ENCODE results near the gene USP6NL.
A peak's percentile ranks its signal among the peaks of the same experiment; 100 is the strongest.

The USP6NL gene

DNA sequence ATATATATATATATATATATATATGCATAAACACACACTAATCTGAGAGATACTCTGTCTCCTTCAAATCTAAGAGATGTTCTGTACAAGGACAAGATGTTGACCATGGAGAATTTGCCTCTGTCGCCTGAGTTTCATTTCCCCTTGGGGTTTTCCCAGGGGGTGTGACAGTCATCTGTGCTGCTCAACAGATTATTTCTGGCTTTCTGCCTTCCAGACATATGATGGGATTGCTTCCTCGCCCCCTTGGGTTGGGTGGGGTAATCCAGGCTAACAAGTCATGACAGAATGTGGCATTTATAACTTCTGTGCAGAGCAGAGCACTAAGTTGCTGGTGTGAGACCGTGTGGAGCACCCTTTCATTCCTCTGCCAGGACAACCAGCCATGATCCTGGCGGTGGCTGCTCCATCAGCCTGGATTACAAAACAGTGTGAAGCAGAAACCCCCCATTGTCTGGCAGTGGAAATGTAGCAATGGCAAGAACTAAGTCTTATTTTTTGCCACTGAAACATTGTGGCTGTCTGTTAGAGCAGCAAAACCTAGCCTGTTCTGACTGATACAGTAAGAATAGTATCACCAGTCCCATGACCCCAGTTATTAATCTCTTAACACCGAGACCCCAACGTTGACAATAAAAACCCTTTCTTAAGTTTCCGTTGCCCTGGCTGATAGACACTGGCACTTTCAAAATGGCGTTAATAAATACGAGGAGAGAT, 13.7 kb upstream of the USP6NL start:
- POLR2A ChIA-PET, result no interaction called here
- no peak overlapping the region for H3K4me3 ChIP-seq (ENCODE audit: low read depth, low read length)

DNA sequence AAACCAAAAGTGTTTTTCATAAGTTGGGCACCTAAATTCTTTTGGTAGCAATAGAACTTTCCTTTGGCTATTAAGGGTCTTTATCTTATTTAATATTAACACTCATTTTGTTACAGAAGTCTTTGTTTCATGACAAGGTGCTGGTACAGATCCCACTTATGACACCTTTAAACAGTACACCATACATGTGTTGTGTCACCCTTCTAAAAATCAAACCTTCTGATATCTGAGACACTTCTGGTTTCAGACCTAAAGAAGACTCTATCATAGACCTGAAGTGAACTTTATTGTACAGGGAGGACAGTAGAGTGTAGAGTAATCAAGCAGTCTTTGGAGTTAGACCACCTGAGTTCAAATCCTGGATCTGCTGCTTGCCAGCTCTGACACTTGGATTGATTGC, 5.8 kb upstream of the USP6NL start:
- TF ChIP-seq, protein P1, sequence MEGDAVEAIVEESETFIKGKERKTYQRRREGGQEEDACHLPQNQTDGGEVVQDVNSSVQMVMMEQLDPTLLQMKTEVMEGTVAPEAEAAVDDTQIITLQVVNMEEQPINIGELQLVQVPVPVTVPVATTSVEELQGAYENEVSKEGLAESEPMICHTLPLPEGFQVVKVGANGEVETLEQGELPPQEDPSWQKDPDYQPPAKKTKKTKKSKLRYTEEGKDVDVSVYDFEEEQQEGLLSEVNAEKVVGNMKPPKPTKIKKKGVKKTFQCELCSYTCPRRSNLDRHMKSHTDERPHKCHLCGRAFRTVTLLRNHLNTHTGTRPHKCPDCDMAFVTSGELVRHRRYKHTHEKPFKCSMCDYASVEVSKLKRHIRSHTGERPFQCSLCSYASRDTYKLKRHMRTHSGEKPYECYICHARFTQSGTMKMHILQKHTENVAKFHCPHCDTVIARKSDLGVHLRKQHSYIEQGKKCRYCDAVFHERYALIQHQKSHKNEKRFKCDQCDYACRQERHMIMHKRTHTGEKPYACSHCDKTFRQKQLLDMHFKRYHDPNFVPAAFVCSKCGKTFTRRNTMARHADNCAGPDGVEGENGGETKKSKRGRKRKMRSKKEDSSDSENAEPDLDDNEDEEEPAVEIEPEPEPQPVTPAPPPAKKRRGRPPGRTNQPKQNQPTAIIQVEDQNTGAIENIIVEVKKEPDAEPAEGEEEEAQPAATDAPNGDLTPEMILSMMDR (IDR thresholded peaks at IDR 0.05; ENCODE audit: insufficient read depth, low read length, missing control alignments), result no peak
- H3K4me3 ChIP-seq (ENCODE audit: low read depth, low read length), result no peak overlapping the region
- POLR2A ChIA-PET, result interaction anchor here (0.5 kb wide), 1 partner anchor 11 kb away, joined by 3 read pairs; no protein-coding TSS in a partner anchor
- CTCF ChIA-PET, result no interaction called here
- DNase-seq (ENCODE audit: low read depth, low spot score), result no peak

More for the DNA sequence above, 13.7 kb upstream of the USP6NL start:
- CTCF ChIA-PET, result no interaction called here
- DNase-seq (ENCODE audit: low read depth, low spot score), result no peak
- TF ChIP-seq, protein P1 (IDR thresholded peaks at IDR 0.05; ENCODE audit: insufficient read depth, low read length, missing control alignments), result no peak

DNA sequence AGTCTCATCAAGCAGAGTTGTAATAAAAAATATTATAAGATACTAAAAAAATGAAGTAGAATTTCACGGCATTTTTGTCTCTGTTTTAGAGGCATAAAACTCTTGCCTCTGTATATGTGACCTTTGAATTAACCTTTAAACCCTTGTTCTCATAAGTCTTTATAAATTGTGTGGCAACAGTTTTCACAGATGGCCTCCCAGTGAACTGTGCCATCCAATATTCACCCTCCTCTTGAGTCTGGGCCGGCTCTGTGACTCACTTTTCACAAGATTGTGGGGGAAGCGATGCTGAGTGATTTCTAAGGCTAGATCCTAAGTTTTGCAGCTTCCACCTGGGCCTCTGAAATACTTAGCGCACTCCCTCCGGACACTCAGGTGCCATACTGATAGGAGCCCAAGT, 4.6 kb upstream of the USP6NL start:
- DNase-seq (ENCODE audit: low read depth, low spot score), result no peak
- H3K4me3 ChIP-seq (ENCODE audit: low read depth, low read length), result no peak overlapping the region
- ChIA-PET POLR2A (no interaction called here), CTCF (no interaction called here)
- TF ChIP-seq, protein P1 (IDR thresholded peaks at IDR 0.05; ENCODE audit: insufficient read depth, low read length, missing control alignments), result no peak

DNA sequence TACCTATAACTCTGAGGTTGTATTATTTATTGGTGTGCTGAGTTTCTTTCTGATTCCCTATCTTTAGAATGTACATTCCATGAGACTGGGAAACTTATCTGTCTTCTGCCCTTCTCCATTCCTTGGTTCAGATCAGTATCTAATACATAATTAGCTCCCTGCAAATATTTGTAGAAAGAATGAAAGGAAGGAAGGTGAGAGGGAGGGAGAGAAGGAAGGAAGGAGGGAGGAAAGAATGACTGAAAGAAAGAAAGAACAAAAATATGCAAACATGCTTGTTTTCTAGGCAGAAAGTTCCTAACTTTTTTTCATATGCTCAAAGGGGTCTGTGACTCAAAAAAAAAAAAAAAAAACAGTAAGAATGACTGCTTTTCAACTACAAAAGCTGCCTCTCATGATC, 3.9 kb upstream of the USP6NL start:
- H3K4me3 ChIP-seq (ENCODE audit: low read depth, low read length), result no peak overlapping the region
- no peak for DNase-seq (ENCODE audit: low read depth, low spot score)
- ChIA-PET CTCF (no interaction called here), POLR2A (no interaction called here)
- TF ChIP-seq, protein P1 (IDR thresholded peaks at IDR 0.05; ENCODE audit: insufficient read depth, low read length, missing control alignments), result no peak

DNA sequence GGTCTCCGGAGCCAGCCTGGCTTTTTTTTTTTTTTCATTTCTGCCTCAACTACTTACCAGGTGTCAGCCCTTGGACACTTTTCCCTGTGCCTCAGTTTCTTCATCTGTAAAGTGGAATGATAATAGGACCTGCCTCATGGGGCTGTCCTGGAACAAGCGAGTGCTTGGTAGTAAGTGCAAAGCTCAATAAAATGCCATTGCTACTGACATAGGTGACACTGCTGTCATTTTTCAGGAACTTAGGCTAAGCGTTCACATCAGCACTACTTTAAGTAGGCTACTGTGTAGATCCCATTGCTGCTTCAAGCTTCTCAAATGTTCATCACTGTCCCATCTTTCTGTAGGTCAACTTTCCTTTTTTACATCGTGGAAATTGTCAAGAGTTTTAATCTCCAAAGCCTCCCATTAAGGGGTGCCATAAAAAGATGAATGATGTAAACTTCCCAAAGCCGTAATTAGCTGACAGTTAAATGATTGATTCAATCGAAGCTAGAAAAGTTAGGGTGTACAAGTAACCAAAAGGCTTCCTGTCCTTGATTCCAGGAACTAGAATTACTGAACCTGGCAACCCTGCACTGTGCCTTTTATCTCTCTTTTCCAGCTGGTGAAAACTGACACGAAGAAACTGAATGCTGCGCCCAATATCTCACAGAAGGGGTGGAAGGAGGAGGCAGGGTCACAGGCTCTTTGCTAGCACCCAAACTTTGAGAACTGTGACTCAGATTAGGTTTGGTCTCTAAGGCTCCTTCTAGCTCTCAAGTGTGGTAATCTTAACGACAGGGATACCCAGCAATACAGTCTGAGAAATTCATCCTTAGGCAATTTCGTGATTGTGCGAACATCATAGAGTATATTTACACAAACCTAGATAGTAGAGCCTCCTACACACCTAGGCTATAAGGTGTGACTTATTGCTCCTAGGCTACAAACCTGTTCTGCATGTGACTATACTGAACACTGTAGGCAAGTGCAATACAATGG, 861 bp upstream of the USP6NL start:
- peak overlapping the region; percentile 78 for H3K4me3 ChIP-seq (ENCODE audit: low read depth, low read length)
- DNase-seq (ENCODE audit: low read depth, low spot score), result no peak
- ChIA-PET POLR2A (interaction anchor here (1.4 kb wide), 1 partner anchor 60 kb away, joined by 5 read pairs; no protein-coding TSS in a partner anchor), CTCF (interaction anchor here (0.9 to 1.3 kb wide), 2 partner anchors 11 to 14 kb away, joined by 3 to 4 read pairs; no protein-coding TSS in a partner anchor)
- TF ChIP-seq, protein P1 (IDR thresholded peaks at IDR 0.05; ENCODE audit: insufficient read depth, low read length, missing control alignments), result no peak

DNA sequence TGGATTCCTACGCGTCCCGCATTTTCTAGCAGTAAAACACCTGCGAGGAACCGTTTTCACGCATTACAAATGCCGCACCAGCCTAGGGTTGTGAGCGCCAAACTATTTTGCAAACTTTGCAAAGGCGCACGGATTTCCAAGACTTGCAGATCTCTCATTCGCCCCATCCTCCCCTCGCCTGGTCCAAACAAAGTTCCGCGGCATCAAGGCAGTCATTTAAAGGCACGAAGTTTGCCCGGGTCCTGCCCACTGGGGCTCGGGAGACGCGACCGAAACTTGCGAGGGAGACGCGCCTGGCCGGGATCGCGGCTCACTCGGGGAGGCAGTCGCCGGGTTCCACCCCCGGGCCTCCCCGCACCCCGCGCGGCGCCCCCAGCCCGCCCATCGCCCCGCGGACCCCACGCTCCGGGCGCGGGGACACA, 613 bp downstream of the USP6NL start:
- POLR2A ChIA-PET, result interaction anchor here (1.4 kb wide), 1 partner anchor 59 kb away, joined by 5 read pairs; no protein-coding TSS in a partner anchor
- DNase-seq (ENCODE audit: low read depth, low spot score), result no peak
- H3K4me3 ChIP-seq (ENCODE audit: low read depth, low read length), result peak overlapping the region; percentile 78
- TF ChIP-seq, protein P1 (IDR thresholded peaks at IDR 0.05; ENCODE audit: insufficient read depth, low read length, missing control alignments), result no peak
- CTCF ChIA-PET, result no interaction called here
